ENCODE results near the gene RBM18. TPM values are rescaled to one million over a fixed set of nuclear protein-coding genes. Genes with fewer than 3 reads are reported as not detected.

Gene RBM18
- total and polyA plus RNA-seq, 2 experiments from 2014 or later, result 9.3 to 25.5 TPM

DNA sequence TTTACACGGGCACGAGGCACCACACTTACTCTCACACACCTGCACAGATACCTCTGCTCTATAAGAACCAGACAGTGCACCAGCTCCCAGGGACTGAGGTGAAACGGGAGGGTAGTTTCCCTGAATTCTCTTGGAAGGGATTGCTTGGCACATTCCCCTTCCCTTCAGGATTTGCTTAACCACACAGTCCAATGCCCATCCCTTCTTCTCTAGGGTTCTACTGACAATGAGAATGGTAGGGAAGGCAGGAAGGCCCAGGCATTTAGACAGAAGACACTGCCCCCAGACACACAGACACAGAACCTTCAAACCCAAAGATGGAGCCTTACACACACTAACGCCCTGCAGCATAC lies 35.2 kb downstream of the RBM18 start:
- Histone ChIP-seq H3K27ac (ENCODE audit: low read depth) (no peak overlapping the region), H3K79me2 (replicated peaks; ENCODE audit: insufficient read depth) (no peaks in the 10 kb centered on the region), H3K4me1 (ENCODE audit: insufficient read depth) (peaks cover 17% of the 10 kb centered on the region), H2AFZ (no peak overlapping the region), H4K20me1 (replicated peaks; ENCODE audit: insufficient read depth) (no peaks in the 10 kb centered on the region; the same call in 1 of the 2 replicates), H3F3A (replicated peaks; ENCODE audit: low read depth) (peaks cover 7% of the 10 kb centered on the region; the same call in 1 of the 2 replicates), H3K36me3 (ENCODE audit: insufficient read depth) (no peaks in the 10 kb centered on the region), H3K27me3 (ENCODE audit: insufficient read depth) (peaks cover 94% of the 10 kb centered on the region), H3K4me2 (peak overlapping the region; percentile 75), H3K4me3 (peak overlapping the region; percentile 62; the same call in 1 of the 2 replicates), H3K9me2 (ENCODE audit: insufficient read depth) (no peaks in the 10 kb centered on the region)
- TF ChIP-seq, protein P1, sequence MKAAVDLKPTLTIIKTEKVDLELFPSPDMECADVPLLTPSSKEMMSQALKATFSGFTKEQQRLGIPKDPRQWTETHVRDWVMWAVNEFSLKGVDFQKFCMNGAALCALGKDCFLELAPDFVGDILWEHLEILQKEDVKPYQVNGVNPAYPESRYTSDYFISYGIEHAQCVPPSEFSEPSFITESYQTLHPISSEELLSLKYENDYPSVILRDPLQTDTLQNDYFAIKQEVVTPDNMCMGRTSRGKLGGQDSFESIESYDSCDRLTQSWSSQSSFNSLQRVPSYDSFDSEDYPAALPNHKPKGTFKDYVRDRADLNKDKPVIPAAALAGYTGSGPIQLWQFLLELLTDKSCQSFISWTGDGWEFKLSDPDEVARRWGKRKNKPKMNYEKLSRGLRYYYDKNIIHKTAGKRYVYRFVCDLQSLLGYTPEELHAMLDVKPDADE (IDR thresholded peaks at IDR 0.05), result no peak
- TF ChIP-seq EZH2 (IDR thresholded peaks at IDR 0.05; ENCODE audit: low read depth, unreplicated experiment) (no peak), POLR2AphosphoS5 (IDR thresholded peaks at IDR 0.05; ENCODE audit: low read depth) (no peak), CREB1 (CRISPR knock-in tag; IDR thresholded peaks at IDR 0.05; ENCODE audit: low read depth) (no peak), JUNB (IDR thresholded peaks at IDR 0.05; ENCODE audit: unreplicated experiment) (no peak), NANOG (IDR thresholded peaks at IDR 0.05; ENCODE audit: borderline replicate concordance) (no peak), ZNF331 (CRISPR knock-in tag; IDR thresholded peaks at IDR 0.05; ENCODE audit: low read depth) (no peak), ZNF114 (CRISPR knock-in tag; IDR thresholded peaks at IDR 0.05) (no peak)
- TF ChIP-seq, protein P2, sequence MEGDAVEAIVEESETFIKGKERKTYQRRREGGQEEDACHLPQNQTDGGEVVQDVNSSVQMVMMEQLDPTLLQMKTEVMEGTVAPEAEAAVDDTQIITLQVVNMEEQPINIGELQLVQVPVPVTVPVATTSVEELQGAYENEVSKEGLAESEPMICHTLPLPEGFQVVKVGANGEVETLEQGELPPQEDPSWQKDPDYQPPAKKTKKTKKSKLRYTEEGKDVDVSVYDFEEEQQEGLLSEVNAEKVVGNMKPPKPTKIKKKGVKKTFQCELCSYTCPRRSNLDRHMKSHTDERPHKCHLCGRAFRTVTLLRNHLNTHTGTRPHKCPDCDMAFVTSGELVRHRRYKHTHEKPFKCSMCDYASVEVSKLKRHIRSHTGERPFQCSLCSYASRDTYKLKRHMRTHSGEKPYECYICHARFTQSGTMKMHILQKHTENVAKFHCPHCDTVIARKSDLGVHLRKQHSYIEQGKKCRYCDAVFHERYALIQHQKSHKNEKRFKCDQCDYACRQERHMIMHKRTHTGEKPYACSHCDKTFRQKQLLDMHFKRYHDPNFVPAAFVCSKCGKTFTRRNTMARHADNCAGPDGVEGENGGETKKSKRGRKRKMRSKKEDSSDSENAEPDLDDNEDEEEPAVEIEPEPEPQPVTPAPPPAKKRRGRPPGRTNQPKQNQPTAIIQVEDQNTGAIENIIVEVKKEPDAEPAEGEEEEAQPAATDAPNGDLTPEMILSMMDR (conservative IDR thresholded peaks at IDR 0.05; ENCODE audit: low read depth in 2 of 2), result no peak
- TF ChIP-seq, protein P3, sequence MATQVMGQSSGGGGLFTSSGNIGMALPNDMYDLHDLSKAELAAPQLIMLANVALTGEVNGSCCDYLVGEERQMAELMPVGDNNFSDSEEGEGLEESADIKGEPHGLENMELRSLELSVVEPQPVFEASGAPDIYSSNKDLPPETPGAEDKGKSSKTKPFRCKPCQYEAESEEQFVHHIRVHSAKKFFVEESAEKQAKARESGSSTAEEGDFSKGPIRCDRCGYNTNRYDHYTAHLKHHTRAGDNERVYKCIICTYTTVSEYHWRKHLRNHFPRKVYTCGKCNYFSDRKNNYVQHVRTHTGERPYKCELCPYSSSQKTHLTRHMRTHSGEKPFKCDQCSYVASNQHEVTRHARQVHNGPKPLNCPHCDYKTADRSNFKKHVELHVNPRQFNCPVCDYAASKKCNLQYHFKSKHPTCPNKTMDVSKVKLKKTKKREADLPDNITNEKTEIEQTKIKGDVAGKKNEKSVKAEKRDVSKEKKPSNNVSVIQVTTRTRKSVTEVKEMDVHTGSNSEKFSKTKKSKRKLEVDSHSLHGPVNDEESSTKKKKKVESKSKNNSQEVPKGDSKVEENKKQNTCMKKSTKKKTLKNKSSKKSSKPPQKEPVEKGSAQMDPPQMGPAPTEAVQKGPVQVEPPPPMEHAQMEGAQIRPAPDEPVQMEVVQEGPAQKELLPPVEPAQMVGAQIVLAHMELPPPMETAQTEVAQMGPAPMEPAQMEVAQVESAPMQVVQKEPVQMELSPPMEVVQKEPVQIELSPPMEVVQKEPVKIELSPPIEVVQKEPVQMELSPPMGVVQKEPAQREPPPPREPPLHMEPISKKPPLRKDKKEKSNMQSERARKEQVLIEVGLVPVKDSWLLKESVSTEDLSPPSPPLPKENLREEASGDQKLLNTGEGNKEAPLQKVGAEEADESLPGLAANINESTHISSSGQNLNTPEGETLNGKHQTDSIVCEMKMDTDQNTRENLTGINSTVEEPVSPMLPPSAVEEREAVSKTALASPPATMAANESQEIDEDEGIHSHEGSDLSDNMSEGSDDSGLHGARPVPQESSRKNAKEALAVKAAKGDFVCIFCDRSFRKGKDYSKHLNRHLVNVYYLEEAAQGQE (IDR thresholded peaks at IDR 0.05; ENCODE audit: unreplicated experiment), result no peak
- Mint-ChIP-seq H3K27me3 (ENCODE audit: insufficient read depth, low read depth, poor library complexity) (peaks cover 42% of the 10 kb centered on the region), H3K36me3 (ENCODE audit: low read depth) (no peaks in the 10 kb centered on the region), H3K4me1 (peaks cover 28% of the 10 kb centered on the region), H3K27ac (no peak overlapping the region), H3K4me3 (no peak overlapping the region), H3K9me3 (peaks cover 4% of the 10 kb centered on the region; the same call in 1 of the 3 replicates)
- DNase-seq (ENCODE audit: low spot score), result no peak
- no peak for ATAC-seq

Data from GM23338 (cell line).